Neural cell (in vitro differentiated cells): ENCODE results near the gene CRYGA. TPM values are rescaled to one million over a fixed set of nuclear protein-coding genes. Genes with fewer than 3 reads are reported as not detected.
"Not testable (repeated sequence)": the region's sequence is repeated elsewhere in the genome, so short reads cannot be mapped to it uniquely, and the experiment has no call there.

ENCODE experiments used
- H2AFZ ChIP-seq: fragments of 200-600, 300-800 bp; sonication (generic), shearing (Covaris generic); 2 replicates; pipeline ENCODE4 v1.6.0; 2014; ENCODE audit warnings: low read depth, mild to moderate bottlenecking, antibody characterized with exemption, low read length, moderate library complexity
- H3F3A ChIP-seq: fragments of 200-600 bp; shearing (Covaris generic); 2 replicates; pipeline ENCODE4 v1.6.1; 2016; ENCODE audit warnings: mild to moderate bottlenecking, moderate library complexity, mixed read lengths, antibody characterized with exemption, low read length; ENCODE audit not compliant: insufficient read depth, poor library complexity, severe bottlenecking
- H3K27ac ChIP-seq: fragments of 200-600, 300-800 bp; sonication (generic), shearing (Covaris generic); 2 replicates; pipeline ENCODE4 v1.5.1; 2014; ENCODE audit warnings: mild to moderate bottlenecking, low read length, moderate library complexity
- H3K27me3 ChIP-seq: fragments of 300-800, 200-600 bp; sonication (generic), shearing (Covaris generic); 2 replicates; pipeline ENCODE4 v1.6.0; 2014; ENCODE audit warnings: mild to moderate bottlenecking, low read depth, low read length, moderate library complexity; ENCODE audit not compliant: insufficient read depth
- H3K36me3 ChIP-seq: fragments of 300-800, 200-600 bp; sonication (generic), shearing (Covaris generic); 2 replicates; pipeline ENCODE4 v1.5.1; 2014; ENCODE audit warnings: mild to moderate bottlenecking, antibody characterized with exemption, low read length, moderate library complexity; ENCODE audit not compliant: insufficient read depth
- H3K4me2 ChIP-seq: fragments of 300-800, 200-600 bp; sonication (generic), shearing (Covaris generic); 2 replicates; pipeline ENCODE4 v1.6.0; 2014; ENCODE audit warnings: mild to moderate bottlenecking, low read length
- H3K4me3 ChIP-seq: fragments of 300-800, 200-600 bp; sonication (generic), shearing (Covaris generic); 2 replicates; pipeline ENCODE4 v1.5.1; 2014; ENCODE audit warnings: mild to moderate bottlenecking, low read length, moderate library complexity
- H3K79me2 ChIP-seq: fragments of 200-600 bp; shearing (Covaris generic); replicated peaks from 2 replicates; pipeline ENCODE4 v1.6.0; 2014; ENCODE audit warnings: mild to moderate bottlenecking, low read length, moderate library complexity; ENCODE audit not compliant: insufficient read depth
- H3K9ac ChIP-seq: fragments of 300-800, 200-600 bp; sonication (generic), shearing (Covaris generic); 2 replicates; pipeline ENCODE4 v1.6.1; 2016; ENCODE audit warnings: mild to moderate bottlenecking, low read length, mixed read lengths
- H3K9me2 ChIP-seq: fragments of 200-600 bp; shearing (Covaris generic); 2 replicates; pipeline ENCODE4 v1.6.1; 2016; ENCODE audit warnings: mild to moderate bottlenecking, low read length, mixed read lengths; ENCODE audit not compliant: insufficient read depth
- H3K9me3 ChIP-seq: fragments of 200-600, 300-800 bp; sonication (generic), shearing (Covaris generic); 2 replicates; pipeline ENCODE4 v1.6.1; 2016; ENCODE audit warnings: mild to moderate bottlenecking, mixed run types, low read length, moderate library complexity, mixed read lengths
- H4K20me1 ChIP-seq: fragments of 200-600 bp; shearing (Covaris generic); 2 replicates; pipeline ENCODE4 v1.6.1; 2016; ENCODE audit warnings: mild to moderate bottlenecking, mixed run types; ENCODE audit not compliant: insufficient read depth
- EP300 ChIP-seq: fragments of 450-650 bp; conservative IDR thresholded peaks from 2 replicates; pipeline ENCODE4 v1.6.1; 2014; ENCODE audit warnings: antibody characterized with exemption, mild to moderate bottlenecking, moderate library complexity; ENCODE audit not compliant: poor library complexity, severe bottlenecking
- EZH2 ChIP-seq: fragments of 200-600, 300-800 bp; shearing (Covaris generic), sonication (generic); IDR thresholded peaks from 2 replicates; pipeline ENCODE4 v1.6.1; 2014; ENCODE audit warnings: antibody characterized with exemption, low read length, borderline replicate concordance, mild to moderate bottlenecking; ENCODE audit not compliant: insufficient read depth, poor library complexity, severe bottlenecking
- MXI1 ChIP-seq: fragments of 450-650 bp; conservative IDR thresholded peaks from 2 replicates; pipeline ENCODE4 v1.6.1; 2014; ENCODE audit warnings: antibody characterized with exemption, mild to moderate bottlenecking; ENCODE audit not compliant: poor library complexity, severe bottlenecking
- POLR2AphosphoS5 ChIP-seq: IDR thresholded peaks from 2 replicates; pipeline ENCODE4 v1.6.1; 2012
- RAD21 ChIP-seq: fragments of 450-650 bp; conservative IDR thresholded peaks from 2 replicates; pipeline ENCODE4 v1.6.1; 2014; ENCODE audit warnings: antibody characterized with exemption, mild to moderate bottlenecking, moderate library complexity
- SMC3 ChIP-seq: fragments of 450-650 bp; conservative IDR thresholded peaks from 2 replicates; pipeline ENCODE4 v1.6.1; 2014; ENCODE audit warnings: antibody characterized with exemption, mild to moderate bottlenecking, moderate library complexity; ENCODE audit not compliant: poor library complexity
- TAF1 ChIP-seq: IDR thresholded peaks from 2 replicates; pipeline ENCODE4 v1.6.1; 2012; ENCODE audit warnings: low read depth
- polyA plus RNA-seq: library from polyadenylated mRNA; depleted of rRNA; stranded (reverse); fragments of >200 nt; gene quantifications from 2 replicates; pipeline ENCODE4 v1.2.3, GENCODE V29; 2014
- TF ChIP-seq, protein P1 (sequence below): fragments of 450-650 bp; IDR thresholded peaks from 2 replicates; pipeline ENCODE4 v1.5.1; 2014; ENCODE audit warnings: antibody characterized with exemption, mild to moderate bottlenecking, moderate library complexity; ENCODE audit not compliant: poor library complexity, severe bottlenecking
- TF ChIP-seq, protein P2 (sequence below): IDR thresholded peaks from 2 replicates; pipeline ENCODE4 v1.6.1; 2012; ENCODE audit warnings: borderline replicate concordance

CRYGA gene
- polyA plus RNA-seq, 1 donor from 2014 or later: not detected

DNA sequence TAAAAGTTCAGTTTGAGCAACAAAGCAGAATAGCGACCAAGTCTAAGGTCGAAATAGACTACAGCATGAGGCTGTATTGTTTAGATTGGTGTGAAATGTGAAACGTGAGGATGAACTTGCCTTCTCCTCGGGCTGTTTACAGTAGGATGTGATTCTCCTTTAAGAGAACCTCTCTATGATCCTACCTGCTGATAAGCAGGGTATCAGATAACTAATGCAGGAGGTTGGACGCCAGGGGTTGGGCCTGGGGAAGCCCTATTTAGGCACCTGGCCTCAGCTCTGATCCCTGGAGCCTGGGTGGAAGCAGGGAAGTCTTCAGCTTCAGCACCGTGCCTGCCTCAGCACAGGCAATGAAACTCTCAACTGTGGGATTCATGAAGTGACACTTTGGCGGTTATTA is 50.4 kb downstream of the CRYGA start:
- no peak overlapping the region for H3K27ac ChIP-seq
- peaks cover 4% of the 10 kb centered on the region for H3K27me3 ChIP-seq
- TF ChIP-seq TAF1 (no peak), SMC3 (no peak), POLR2AphosphoS5 (no peak), MXI1 (no peak), EZH2 (no peak), EP300 (no peak), RAD21 (no peak)
- TF ChIP-seq, protein P1, sequence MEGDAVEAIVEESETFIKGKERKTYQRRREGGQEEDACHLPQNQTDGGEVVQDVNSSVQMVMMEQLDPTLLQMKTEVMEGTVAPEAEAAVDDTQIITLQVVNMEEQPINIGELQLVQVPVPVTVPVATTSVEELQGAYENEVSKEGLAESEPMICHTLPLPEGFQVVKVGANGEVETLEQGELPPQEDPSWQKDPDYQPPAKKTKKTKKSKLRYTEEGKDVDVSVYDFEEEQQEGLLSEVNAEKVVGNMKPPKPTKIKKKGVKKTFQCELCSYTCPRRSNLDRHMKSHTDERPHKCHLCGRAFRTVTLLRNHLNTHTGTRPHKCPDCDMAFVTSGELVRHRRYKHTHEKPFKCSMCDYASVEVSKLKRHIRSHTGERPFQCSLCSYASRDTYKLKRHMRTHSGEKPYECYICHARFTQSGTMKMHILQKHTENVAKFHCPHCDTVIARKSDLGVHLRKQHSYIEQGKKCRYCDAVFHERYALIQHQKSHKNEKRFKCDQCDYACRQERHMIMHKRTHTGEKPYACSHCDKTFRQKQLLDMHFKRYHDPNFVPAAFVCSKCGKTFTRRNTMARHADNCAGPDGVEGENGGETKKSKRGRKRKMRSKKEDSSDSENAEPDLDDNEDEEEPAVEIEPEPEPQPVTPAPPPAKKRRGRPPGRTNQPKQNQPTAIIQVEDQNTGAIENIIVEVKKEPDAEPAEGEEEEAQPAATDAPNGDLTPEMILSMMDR: no peak
- TF ChIP-seq, protein P2, sequence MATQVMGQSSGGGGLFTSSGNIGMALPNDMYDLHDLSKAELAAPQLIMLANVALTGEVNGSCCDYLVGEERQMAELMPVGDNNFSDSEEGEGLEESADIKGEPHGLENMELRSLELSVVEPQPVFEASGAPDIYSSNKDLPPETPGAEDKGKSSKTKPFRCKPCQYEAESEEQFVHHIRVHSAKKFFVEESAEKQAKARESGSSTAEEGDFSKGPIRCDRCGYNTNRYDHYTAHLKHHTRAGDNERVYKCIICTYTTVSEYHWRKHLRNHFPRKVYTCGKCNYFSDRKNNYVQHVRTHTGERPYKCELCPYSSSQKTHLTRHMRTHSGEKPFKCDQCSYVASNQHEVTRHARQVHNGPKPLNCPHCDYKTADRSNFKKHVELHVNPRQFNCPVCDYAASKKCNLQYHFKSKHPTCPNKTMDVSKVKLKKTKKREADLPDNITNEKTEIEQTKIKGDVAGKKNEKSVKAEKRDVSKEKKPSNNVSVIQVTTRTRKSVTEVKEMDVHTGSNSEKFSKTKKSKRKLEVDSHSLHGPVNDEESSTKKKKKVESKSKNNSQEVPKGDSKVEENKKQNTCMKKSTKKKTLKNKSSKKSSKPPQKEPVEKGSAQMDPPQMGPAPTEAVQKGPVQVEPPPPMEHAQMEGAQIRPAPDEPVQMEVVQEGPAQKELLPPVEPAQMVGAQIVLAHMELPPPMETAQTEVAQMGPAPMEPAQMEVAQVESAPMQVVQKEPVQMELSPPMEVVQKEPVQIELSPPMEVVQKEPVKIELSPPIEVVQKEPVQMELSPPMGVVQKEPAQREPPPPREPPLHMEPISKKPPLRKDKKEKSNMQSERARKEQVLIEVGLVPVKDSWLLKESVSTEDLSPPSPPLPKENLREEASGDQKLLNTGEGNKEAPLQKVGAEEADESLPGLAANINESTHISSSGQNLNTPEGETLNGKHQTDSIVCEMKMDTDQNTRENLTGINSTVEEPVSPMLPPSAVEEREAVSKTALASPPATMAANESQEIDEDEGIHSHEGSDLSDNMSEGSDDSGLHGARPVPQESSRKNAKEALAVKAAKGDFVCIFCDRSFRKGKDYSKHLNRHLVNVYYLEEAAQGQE: no peak
- H3K79me2 ChIP-seq: no peaks in the 10 kb centered on the region
- H4K20me1 ChIP-seq: no peaks in the 10 kb centered on the region
- no peak overlapping the region for H3K4me2 ChIP-seq
- no peaks in the 10 kb centered on the region for H3K36me3 ChIP-seq
- H3F3A ChIP-seq: no peaks in the 10 kb centered on the region
- no peaks in the 10 kb centered on the region for H3K9me3 ChIP-seq
- no peak overlapping the region for H3K9ac ChIP-seq
- H3K4me3 ChIP-seq: no peak overlapping the region
- H3K9me2 ChIP-seq: no peaks in the 10 kb centered on the region
- H2AFZ ChIP-seq: no peak overlapping the region

DNA sequence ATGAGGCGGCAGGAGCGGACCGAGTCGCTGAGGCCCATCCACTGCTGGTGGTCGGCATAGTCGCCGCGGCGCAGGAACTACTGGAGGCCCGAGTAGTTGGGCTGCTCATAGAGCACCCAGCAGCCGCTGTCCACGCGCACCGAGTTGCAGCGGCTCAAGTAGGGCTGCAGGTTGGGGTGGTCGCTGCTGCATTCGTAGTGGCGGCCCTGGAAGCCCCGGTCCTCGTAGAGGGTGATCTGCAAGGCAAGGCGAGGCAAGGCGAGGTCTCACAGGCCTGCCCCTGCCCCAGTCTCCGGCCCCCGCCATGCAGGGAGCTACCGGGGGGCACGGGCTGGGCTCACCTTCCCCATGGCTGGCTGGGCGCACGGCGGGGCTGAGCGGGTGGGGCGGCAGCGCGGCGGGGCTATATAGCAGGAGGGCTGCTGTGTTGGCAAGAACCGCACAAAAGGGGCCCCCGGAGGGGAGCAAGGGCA is 51.1 kb downstream of the CRYGA start:
- H3K27me3 ChIP-seq, H3K4me2 ChIP-seq, H3K4me3 ChIP-seq, H2AFZ ChIP-seq, H3F3A ChIP-seq, H4K20me1 ChIP-seq, H3K79me2 ChIP-seq, H3K36me3 ChIP-seq, H3K27ac ChIP-seq, H3K9ac ChIP-seq, H3K9me3 ChIP-seq, H3K9me2 ChIP-seq: not testable (repeated sequence)

Other genes starting within 250 kb of the CRYGA start
- gene PLEKHM3, start 138.1 kb downstream of the CRYGA start, polyA plus RNA-seq: 10.7 and 13.4 TPM in 2 replicates
- not detected in 2 replicates for gene CRYGD, start 39.1 kb downstream of the CRYGA start, polyA plus RNA-seq
- gene CRYGC, start 33.8 kb downstream of the CRYGA start, polyA plus RNA-seq: not detected in 2 replicates
- not detected in 2 replicates for gene CRYGB, start 17.4 kb downstream of the CRYGA start, polyA plus RNA-seq
- 68.0 and 71.5 TPM in 2 replicates for gene C2orf80, start 26.4 kb upstream of the CRYGA start, polyA plus RNA-seq
- 316 and 354 TPM in 2 replicates for gene IDH1, start 91.5 kb upstream of the CRYGA start, polyA plus RNA-seq
- 23.2 and 27.1 TPM in 2 replicates for gene PIKFYVE, start 102.7 kb upstream of the CRYGA start, polyA plus RNA-seq
- not detected in 2 replicates for gene PTH2R, start 243.2 kb upstream of the CRYGA start, polyA plus RNA-seq